HepG2 (cell line): ENCODE measurements around the gene MRPL51. TPM values are rescaled to one million over a fixed set of nuclear protein-coding genes. Genes with fewer than 3 reads are reported as not detected.

ENCODE experiments used
- BCL3 ChIP-seq: sonication (generic); formaldehyde crosslinking; IDR thresholded peaks from 2 replicates; pipeline ENCODE4 v1.5.1; 2020; ENCODE audit warnings: mild to moderate bottlenecking, missing genetic modification reagents, moderate library complexity
- DMAP1 ChIP-seq: IDR thresholded peaks from 2 replicates; pipeline ENCODE4 v1.6.1; 2016
- GATA4 ChIP-seq: sonication (generic); IDR thresholded peaks from 2 replicates; pipeline ENCODE4 v1.6.1; 2016; ENCODE audit warnings: antibody characterized with exemption, low read depth, borderline replicate concordance
- HINFP ChIP-seq: sonication (generic); formaldehyde crosslinking; IDR thresholded peaks from 2 replicates; pipeline ENCODE4 v1.4.0; 2020; ENCODE audit warnings: low read depth, mild to moderate bottlenecking, missing genetic modification reagents
- HMGA1 ChIP-seq: sonication (generic); formaldehyde crosslinking; conservative IDR thresholded peaks from 2 replicates; pipeline ENCODE4 v1.4.0; 2020; ENCODE audit warnings: missing genetic modification reagents
- JDP2 ChIP-seq: sonication (generic); formaldehyde crosslinking; IDR thresholded peaks from 2 replicates; pipeline ENCODE4 v1.8.1; 2022; ENCODE audit warnings: missing genetic modification reagents, borderline replicate concordance
- MBNL3 ChIP-seq: fragments of 250-450 bp; sonication (Bioruptor Pico); conservative IDR thresholded peaks from 2 replicates; pipeline ENCODE4 v1.8.0; 2022; ENCODE audit warnings: mild to moderate bottlenecking, inconsistent platforms
- MTF2 ChIP-seq: sonication (generic); formaldehyde crosslinking; IDR thresholded peaks from 2 replicates; pipeline ENCODE4 v1.5.0; 2020; ENCODE audit warnings: missing genetic modification reagents, borderline replicate concordance
- RORA ChIP-seq: sonication (generic); formaldehyde crosslinking; IDR thresholded peaks from 2 replicates; pipeline ENCODE4 v1.5.0; 2020; ENCODE audit warnings: mild to moderate bottlenecking, missing genetic modification reagents, moderate library complexity
- SSRP1 ChIP-seq: IDR thresholded peaks from 2 replicates; pipeline ENCODE4 v1.6.1; 2016; ENCODE audit warnings: control low read depth
- TFE3 ChIP-seq: IDR thresholded peaks from 2 replicates; pipeline ENCODE4 v1.6.1; 2016
- THAP11 ChIP-seq: IDR thresholded peaks from 2 replicates; pipeline ENCODE4 v1.6.1; 2016; ENCODE audit warnings: missing biosample characterization, missing genetic modification reagents
- WIZ ChIP-seq: sonication (generic); formaldehyde crosslinking; IDR thresholded peaks from 2 replicates; pipeline ENCODE4 v1.5.1; 2020; ENCODE audit warnings: mild to moderate bottlenecking, missing genetic modification reagents
- ZBTB21 ChIP-seq: sonication (generic); formaldehyde crosslinking; IDR thresholded peaks from 2 replicates; pipeline ENCODE4 v1.4.0; 2020; ENCODE audit warnings: missing genetic modification reagents
- ZBTB25 ChIP-seq: IDR thresholded peaks from 2 replicates; pipeline ENCODE4 v1.6.1; 2018; ENCODE audit warnings: missing genetic modification reagents
- ZBTB3 ChIP-seq: sonication (generic); formaldehyde crosslinking; IDR thresholded peaks from 2 replicates; pipeline ENCODE4 v1.4.0; 2020; ENCODE audit warnings: low read depth, mild to moderate bottlenecking, moderate library complexity, missing genetic modification reagents, borderline replicate concordance
- ZEB1 ChIP-seq: IDR thresholded peaks from 2 replicates; pipeline ENCODE4 v1.6.1; 2012; ENCODE audit warnings: mild to moderate bottlenecking, low read depth, inconsistent platforms; ENCODE audit not compliant: insufficient replicate concordance
- ZFP36L1 ChIP-seq: sonication (generic); formaldehyde crosslinking; IDR thresholded peaks from 2 replicates; pipeline ENCODE4 v1.8.0; 2022; ENCODE audit warnings: mild to moderate bottlenecking, missing genetic modification reagents, moderate library complexity
- ZNF224 ChIP-seq: sonication (generic); formaldehyde crosslinking; IDR thresholded peaks from 2 replicates; pipeline ENCODE4 v1.5.0; 2020; ENCODE audit warnings: mild to moderate bottlenecking, missing genetic modification reagents
- ZNF335 ChIP-seq: sonication (generic); formaldehyde crosslinking; IDR thresholded peaks from 2 replicates; pipeline ENCODE4 v1.4.0; 2020; ENCODE audit warnings: missing genetic modification reagents
- ZNF383 ChIP-seq: sonication (generic); formaldehyde crosslinking; IDR thresholded peaks from 2 replicates; pipeline ENCODE4 v1.4.0; 2020; ENCODE audit warnings: missing genetic modification reagents, mild to moderate bottlenecking, borderline replicate concordance
- ZNF598 ChIP-seq: sonication (generic); formaldehyde crosslinking; IDR thresholded peaks from 2 replicates; pipeline ENCODE4 v1.5.1; 2020; ENCODE audit warnings: mild to moderate bottlenecking, missing genetic modification reagents, borderline replicate concordance
- ZNF703 ChIP-seq: sonication (generic); formaldehyde crosslinking; IDR thresholded peaks from 2 replicates; pipeline ENCODE4 v1.5.1; 2020; ENCODE audit warnings: missing genetic modification reagents, mild to moderate bottlenecking, moderate library complexity, borderline replicate concordance
- ZNF768 ChIP-seq: sonication (generic); formaldehyde crosslinking; IDR thresholded peaks from 2 replicates; pipeline ENCODE4 v1.4.0; 2020; ENCODE audit warnings: missing genetic modification reagents
- ZNF784 ChIP-seq: sonication (generic); formaldehyde crosslinking; IDR thresholded peaks from 2 replicates; pipeline ENCODE4 v1.5.1; 2020; ENCODE audit warnings: missing genetic modification reagents, mild to moderate bottlenecking, borderline replicate concordance
- ZNF878 ChIP-seq: sonication (generic); formaldehyde crosslinking; IDR thresholded peaks from 2 replicates; pipeline ENCODE4 v1.8.1; 2023; ENCODE audit warnings: mild to moderate bottlenecking, missing genetic modification reagents, moderate library complexity
- ZSCAN12 ChIP-seq: sonication (generic); formaldehyde crosslinking; IDR thresholded peaks from 2 replicates; pipeline ENCODE4 v1.9.0; 2021; ENCODE audit warnings: mild to moderate bottlenecking, missing genetic modification reagents
- ZSCAN25 ChIP-seq: sonication (generic); formaldehyde crosslinking; IDR thresholded peaks from 2 replicates; pipeline ENCODE4 v1.8.0; 2022; ENCODE audit warnings: mild to moderate bottlenecking, missing genetic modification reagents
- polyA plus RNA-seq, 8 experiments: library from polyadenylated mRNA; depleted of rRNA in 3 of 8; stranded (reverse) in 7 of 8; unstranded in 1 of 8; fragments of >200 nt; fragmentation: Illumina TruSeq in 4 of 8; extraction: Trizol in 4 of 8; gene quantifications; 2 replicates each; pipeline versions ENCODE4 v1.2.1 to v1.2.3, GENCODE V29; 2011 to 2016; ENCODE audit warnings: low read depth in 4 of 8, missing spikeins in 1 of 8, mixed read lengths in 1 of 8; ENCODE audit not compliant: insufficient read depth in 1 of 8
- total RNA-seq, 5 experiments: library from RNA; depleted of rRNA; stranded (reverse); fragments of >200 nt; fragmentation: Illumina TruSeq; extraction: Trizol; gene quantifications; 2 replicates each; pipeline ENCODE4 v1.2.3, GENCODE V29; 2016; ENCODE audit warnings: low read depth in 1 of 5

The MRPL51 gene
- total and polyA plus RNA-seq, 2 of the 13 experiments (the other 11 are each of a cell fraction or from before 2014, with no cell fraction given), result 64.8 to 278 TPM

GRCh38 chr12:6534695-6534944 is 41.6 kb upstream of the MRPL51 start (continued):
- TF ChIP-seq TFE3 (CRISPR knock-in tag) (no peak), ZSCAN25 (0 out of 2 replicates have a peak, but pooled peaks have one; percentile 51), ZBTB3 (CRISPR knock-in tag) (no peak), ZSCAN12 (no peak), MBNL3 (CRISPR knock-in tag) (no peak), ZNF878 (CRISPR knock-in tag) (0 out of 2 replicates have a peak, but pooled peaks have one; percentile 2), ZNF383 (CRISPR knock-in tag) (no peak), RORA (no peak), DMAP1 (CRISPR knock-in tag) (no peak), ZNF224 (CRISPR knock-in tag) (no peak), ZNF598 (CRISPR knock-in tag) (no peak), ZBTB25 (CRISPR knock-in tag) (no peak), SSRP1 (CRISPR knock-in tag) (no peak), HINFP (CRISPR knock-in tag) (no peak), JDP2 (CRISPR knock-in tag) (no peak), ZNF335 (CRISPR knock-in tag) (0 out of 2 replicates have a peak, but pooled peaks have one; percentile 4), ZBTB21 (CRISPR knock-in tag) (no peak), HMGA1 (CRISPR knock-in tag) (no peak), GATA4 (no peak), ZNF768 (CRISPR knock-in tag) (0 out of 2 replicates have a peak, but pooled peaks have one; percentile 5), ZEB1 (no peak), WIZ (no peak), ZNF703 (CRISPR knock-in tag) (no peak), ZFP36L1 (CRISPR knock-in tag) (no peak), THAP11 (CRISPR knock-in tag) (0 out of 2 replicates have a peak, but pooled peaks have one; percentile 2), ZNF784 (no peak; the same call in 1 of the 2 replicates), MTF2 (CRISPR knock-in tag) (peak; percentile 80; the same call in 1 of the 2 replicates), BCL3 (CRISPR knock-in tag) (no peak)
